ENCODE measurements around the gene YTHDF1.

DNA sequence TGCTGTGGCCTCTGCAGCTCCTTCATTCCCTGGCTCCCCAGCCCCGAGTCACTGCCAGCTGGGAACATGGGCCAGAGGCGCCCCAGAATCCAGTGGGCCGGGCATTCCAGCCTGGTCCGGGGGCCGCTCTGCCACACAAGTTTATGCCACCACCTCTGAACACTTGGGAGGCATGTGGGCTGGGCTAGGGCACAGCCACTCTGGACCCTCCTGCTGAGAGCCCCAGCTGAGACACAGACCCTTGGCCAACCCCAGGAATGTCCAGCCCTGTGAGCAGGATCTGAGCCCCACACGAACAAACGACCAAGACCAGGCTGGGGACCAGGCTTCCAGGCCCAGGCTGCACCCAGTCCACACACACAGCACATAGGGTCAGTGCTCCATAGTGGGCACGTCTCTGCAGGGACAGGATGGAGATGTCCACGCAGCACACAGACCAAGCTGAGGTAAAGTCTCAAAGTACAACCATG lies 33.0 kb downstream of the YTHDF1 start:
- TF ChIP-seq EP300 (IDR thresholded peaks at IDR 0.05) (no peak), POLR2AphosphoS5 (IDR thresholded peaks at IDR 0.05) (no peak)
- TF ChIP-seq, protein P1, sequence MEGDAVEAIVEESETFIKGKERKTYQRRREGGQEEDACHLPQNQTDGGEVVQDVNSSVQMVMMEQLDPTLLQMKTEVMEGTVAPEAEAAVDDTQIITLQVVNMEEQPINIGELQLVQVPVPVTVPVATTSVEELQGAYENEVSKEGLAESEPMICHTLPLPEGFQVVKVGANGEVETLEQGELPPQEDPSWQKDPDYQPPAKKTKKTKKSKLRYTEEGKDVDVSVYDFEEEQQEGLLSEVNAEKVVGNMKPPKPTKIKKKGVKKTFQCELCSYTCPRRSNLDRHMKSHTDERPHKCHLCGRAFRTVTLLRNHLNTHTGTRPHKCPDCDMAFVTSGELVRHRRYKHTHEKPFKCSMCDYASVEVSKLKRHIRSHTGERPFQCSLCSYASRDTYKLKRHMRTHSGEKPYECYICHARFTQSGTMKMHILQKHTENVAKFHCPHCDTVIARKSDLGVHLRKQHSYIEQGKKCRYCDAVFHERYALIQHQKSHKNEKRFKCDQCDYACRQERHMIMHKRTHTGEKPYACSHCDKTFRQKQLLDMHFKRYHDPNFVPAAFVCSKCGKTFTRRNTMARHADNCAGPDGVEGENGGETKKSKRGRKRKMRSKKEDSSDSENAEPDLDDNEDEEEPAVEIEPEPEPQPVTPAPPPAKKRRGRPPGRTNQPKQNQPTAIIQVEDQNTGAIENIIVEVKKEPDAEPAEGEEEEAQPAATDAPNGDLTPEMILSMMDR (IDR thresholded peaks at IDR 0.05), result no peak
